SIG-M5 treated with dmso at 0.1 percent for 504 hours (cell line): ENCODE measurements around the gene DAPK1.

ENCODE experiments used
- DNase-seq: peaks from one replicate; lab custom pipeline; 2025; ENCODE audit not compliant: unreplicated experiment; lab: John Stamatoyannopoulos, UW

Gene DAPK1

DNA sequence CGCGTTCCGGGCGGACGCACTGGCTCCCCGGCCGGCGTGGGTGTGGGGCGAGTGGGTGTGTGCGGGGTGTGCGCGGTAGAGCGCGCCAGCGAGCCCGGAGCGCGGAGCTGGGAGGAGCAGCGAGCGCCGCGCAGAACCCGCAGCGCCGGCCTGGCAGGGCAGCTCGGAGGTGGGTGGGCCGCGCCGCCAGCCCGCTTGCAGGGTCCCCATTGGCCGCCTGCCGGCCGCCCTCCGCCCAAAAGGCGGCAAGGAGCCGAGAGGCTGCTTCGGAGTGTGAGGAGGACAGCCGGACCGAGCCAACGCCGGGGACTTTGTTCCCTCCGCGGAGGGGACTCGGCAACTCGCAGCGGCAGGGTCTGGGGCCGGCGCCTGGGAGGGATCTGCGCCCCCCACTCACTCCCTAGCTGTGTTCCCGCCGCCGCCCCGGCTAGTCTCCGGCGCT, at the start of gene DAPK1:
Gene DAPK1 (plus strand): TSS at position 264 of the 442 bp plus-strand sequence. CDS start 1,211 bp downstream, outside the sequence.
- DNase-seq: no peak

DNA sequence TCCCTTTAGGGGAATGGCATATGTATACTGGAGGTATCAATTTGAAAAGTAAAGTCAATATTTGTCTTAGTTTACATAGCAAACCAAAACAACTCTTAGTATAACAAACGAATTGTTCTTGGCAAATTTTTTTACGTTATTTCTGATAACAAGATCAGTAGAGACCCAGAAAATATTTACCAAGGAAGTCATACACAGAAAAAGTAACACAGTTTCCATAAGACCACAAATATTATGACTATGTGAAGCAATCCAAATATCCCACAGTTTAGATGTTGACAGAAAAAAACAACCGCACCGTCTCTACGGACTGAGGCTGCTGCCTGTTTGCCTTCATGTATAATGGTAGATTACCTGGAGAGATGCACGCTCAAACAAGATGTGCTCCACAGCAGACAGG, 46.5 kb upstream of the DAPK1 start:
- no peak for DNase-seq

DNA sequence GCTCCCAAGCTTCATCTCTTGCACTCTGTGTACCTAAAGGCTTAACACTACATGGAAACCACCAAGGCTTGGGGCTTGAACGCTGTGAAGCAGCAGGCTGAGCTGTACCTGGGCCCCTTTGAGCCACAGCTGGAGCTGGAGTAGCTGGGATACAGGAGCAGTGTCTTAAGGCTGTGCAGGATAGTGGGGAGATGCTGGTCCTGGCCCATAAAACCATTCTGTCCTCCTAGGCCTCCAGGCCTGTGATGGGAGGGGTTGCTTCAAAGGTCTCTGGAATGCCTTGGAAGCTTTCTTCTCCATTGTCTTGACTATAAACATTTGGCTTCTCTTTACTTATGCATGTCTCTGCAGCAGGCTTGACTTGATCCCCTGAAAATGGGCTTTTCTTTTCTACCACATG, 42.3 kb upstream of the DAPK1 start:
- no peak for DNase-seq

DNA sequence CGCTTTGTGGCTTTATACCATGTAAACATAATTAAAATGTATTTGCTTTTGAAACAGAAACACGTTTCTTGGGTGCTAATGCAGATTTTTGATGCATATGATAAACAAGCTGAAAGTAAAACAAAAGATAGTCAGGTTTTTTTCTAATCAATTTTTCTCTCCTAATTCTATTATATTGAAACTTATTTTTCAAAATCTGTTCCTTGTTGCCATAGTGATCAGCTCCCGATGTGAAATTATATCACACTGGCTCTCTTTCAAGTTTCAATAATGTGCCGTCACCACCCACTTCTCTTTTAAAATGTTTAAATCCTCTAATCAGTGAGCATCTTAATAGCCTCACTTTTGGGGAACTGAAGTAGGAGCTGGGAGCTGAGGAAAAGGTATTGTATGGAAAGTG, 36.4 kb upstream of the DAPK1 start:
- DNase-seq: no peak

DNA sequence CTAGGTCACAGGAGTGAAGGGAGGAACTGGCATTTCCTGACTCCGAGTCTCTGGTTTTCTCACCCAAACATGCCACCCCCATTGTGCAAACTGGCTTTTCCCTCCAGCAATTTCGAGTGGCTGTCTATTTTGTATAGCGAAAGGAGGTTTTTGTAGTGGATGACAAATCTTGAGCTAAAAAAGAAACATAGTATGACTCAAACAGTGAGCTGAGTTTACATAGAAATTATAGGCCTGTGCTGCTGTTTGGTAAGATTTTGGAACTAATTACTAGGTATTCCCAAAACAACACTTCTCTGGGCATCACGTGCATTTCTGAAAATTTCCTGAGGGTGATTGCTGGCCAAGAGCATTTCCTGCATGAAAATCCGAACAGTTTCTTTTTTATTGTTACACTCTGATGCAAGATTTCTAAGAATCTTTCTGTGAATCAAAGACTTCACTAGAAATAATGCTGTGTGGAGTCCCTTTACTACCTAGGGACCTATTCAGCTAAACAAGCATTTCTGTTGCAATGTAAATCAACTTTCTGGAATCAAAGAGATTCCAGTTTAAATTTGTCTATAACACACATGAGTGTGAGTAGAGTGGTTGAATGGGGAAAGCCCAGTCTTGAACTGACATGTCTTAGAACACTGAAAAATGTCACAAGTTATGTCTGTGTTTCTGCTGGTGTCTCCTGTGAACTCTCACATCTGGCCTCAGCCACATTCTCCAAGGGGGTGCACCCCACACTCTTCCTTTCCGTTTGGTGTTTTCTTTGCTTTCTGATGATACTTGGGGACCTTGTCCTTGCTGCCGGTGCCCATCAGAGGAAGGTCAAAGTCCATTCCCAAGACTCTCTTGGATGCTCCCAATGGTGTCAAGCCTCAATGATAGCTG, 33.3 kb upstream of the DAPK1 start:
- DNase-seq: no peak

DNA sequence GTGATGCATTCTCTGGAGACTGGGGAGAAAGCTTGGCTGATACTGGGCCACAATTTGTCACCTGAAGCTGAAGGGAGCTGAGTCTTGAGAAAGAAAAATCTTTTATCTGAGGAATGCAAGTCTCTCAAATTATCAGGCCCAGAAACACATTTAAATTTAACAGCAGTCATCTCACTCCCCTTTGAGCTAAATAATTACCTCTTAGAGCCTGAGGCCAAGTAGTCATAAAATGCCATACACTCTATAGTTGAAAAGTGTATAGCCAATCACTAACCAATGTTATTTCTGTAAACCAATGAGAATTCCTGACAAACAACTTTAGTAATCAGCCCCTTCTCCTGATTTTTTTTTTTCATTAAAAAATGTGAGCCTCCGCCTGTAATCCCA, 32.7 kb upstream of the DAPK1 start:
- DNase-seq: no peak

DNA sequence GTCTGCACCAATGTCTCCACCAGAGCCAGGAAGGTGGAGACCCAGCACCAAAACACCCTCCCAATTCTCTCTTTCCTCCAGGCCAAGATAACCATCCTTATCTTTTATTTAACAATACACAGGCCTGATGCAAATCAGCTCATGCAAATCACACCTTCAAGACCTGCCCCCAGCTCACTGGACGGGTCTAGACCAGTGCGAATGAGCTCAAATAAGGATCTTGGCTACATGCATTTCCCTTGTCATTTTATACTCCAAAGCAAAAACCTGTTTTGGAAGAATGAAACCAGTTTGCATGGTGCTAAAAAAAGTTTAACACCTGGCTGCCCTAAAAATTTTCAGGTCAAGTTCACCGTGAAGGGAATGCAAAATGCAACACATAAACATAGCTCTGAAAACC, 31.9 kb upstream of the DAPK1 start:
- peak; percentile 24 for DNase-seq

DNA sequence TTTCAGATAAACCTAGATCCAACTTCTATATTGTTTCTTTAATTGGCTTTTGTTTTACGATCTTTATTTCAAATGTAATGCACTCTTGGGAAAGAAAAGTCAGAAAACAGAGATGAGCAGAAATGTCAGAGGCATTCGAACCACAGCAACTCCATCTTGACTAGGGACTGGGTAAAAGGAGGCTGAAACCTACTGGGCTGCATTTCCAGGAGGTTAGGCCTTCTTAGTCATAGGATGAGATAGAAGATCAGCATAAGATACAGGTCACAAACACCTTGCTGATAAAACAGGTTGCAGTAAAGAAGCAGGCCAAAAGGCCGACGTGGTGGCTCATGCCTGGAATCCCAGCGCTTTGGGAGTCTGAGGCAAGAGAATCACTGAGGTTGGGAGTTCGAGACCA, 30.5 kb upstream of the DAPK1 start:
- DNase-seq: no peak

DNA sequence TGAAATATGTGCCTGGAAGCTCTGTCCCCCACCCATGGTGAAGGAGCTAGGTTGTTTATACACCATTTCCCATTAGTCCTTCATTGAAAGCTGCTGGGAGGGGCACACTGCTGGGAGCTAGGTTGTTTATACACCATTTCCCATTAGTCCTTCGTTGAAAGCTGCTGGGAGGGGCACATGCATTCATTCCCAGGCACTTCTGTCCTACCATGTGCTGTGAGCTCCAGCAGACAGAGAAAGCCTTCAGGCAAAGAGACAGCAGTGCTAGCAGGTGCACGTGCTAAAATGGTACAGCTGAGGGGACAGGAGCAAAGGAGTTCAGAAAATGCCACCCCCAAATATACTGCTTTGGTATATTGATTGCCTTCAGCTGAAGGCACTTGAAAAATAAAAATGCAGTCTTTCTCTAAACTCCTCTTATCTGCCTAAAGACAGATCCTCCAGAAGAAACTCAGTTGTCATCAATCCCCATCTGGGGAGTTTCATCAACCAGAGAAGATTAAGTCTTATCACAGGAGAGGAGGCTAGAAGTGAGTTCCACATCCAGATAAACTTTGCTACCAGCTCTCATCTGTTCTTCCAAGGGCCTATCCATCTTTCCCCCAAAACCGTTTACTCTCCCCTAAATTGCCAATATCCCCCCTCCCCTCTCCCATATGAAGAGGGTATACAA, 27.7 kb upstream of the DAPK1 start:
- DNase-seq: no peak

DNA sequence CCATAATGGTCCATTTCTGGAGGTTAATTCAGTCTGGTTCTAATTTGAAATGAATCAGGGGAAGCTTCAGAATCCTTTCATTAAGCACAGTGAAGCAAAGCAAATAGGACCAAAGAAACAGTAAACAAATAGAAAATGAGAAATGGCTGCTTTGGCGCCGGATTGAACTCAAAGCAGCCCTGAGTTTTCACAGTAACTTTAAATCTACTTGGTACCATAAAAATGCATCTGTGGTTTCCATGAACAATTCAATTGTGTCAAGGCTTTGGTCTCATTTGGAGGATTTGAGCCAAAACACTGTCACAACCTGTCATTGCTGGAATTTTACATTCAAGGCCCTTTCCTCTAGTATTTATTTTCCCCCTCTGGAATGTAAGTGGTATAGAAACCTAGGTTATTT, 25.9 kb upstream of the DAPK1 start:
- DNase-seq: no peak

DNA sequence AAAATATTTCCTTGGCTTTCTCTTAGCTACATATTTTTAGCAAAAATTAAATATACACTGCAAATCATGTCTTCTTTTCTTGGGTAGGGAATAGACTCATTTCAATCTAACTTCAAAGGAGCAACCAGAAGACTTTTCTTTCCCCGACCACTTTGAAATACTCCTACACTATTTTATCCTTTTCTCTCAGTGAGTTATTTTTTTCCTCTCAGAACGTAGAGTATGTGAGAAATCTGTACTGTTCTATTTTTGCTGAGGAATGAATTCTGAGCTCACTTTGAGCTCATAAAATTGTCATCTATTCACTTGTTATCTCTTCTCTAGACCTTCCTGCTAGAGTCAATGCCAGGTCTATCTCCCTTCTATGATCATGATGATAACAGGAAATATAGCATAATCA, 22.2 kb upstream of the DAPK1 start:
- DNase-seq: no peak

DNA sequence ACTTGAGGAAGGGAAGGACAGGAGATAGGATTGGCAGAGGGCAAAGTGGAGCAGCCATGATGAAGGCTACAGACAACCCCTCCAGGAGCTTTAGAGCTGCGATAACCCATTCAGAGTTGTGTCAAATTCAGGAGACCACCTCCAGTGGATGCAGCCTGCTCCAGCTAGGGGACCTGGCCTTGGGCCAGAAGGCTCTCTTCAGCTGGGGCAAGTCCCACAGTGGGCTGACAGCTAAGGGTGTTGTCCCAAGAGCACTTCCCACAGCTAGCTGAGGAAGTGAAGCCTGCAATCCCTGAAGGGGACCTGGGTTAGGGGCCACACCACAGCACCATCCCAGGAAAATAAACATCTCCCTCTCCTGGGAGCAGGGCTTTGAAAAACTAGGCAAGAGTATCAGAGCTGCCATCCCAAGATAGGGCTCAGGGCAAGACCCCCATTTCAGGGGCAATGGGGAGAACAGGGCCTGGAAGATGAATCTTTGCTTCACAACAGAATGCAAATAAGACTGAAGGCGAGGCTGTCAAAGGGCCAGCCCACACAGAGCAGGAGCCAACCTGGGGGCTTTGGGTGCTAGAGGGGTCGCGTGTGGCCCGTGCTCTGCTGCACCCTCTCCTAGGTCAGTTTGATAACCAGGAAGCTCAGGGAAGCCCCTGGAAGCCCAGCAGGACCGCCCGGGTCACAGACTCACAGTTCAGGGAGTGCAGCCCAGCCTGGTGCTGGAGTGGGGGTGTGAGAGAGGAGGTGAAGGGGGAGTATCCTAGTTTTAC, 19.3 kb upstream of the DAPK1 start:
- DNase-seq: no peak

DNA sequence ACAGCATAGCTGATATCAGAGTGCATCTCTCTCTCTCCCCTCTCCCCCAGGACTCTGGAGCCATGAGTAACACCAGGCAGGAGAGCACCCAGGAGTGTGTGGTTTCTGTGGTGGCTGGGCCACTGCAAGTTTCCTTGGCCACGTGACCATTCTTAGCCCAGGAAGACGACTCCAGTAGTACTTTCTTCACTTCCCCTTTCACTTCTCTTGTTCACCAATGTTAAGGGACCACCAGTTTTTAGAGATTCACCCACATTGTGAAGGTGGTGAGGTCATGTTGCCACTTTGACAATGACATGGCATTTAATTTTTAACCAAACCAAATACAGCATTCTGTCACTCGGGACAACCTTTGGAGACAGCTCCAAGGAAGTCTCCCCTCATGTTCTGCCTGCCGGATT, 17.9 kb upstream of the DAPK1 start:
- DNase-seq: peak; percentile 93

DNA sequence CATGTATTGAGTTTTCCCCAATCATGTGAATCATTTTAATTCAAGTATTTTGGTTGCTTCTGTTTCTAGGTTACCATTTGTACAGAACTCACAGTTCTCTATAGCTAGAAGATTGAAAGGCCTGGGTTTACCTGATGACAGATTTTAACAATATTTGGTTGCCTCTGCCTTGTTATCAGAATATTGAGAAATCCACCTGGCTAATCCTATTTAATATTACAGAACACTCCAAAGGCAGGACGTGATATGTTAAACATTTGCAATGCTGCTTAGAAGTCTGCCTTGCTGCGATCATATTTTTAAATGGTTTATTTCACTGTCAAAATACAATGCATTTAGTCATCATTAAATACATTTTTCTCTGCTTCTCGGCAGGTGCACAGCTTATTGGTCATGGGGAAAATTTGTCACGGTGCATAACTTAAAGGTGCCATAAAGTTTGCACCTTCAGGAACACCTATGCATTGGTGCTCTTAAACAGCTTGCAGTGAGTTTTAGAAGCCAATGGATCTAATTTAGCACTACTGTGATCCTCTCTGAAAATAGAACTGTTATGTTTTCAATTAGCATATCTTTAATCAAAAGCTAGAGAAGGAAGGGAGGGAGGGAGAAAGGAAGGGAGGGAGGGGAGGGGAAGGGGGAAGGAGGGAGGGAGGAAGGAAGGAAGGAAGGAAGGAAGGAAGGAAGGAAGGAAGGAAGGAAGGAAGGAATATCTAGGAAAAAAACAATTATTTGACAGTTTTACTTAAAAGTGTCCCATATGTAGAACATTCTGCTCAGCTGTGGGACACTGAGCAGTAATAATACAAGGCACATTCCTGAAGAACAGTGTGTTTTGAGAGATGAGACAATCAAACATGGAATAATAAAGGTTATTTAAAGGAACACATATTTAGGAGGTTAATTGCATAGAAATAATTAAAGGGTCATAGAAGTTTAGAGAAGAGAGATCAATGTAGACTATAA, 15.5 kb upstream of the DAPK1 start:
- no peak for DNase-seq

DNA sequence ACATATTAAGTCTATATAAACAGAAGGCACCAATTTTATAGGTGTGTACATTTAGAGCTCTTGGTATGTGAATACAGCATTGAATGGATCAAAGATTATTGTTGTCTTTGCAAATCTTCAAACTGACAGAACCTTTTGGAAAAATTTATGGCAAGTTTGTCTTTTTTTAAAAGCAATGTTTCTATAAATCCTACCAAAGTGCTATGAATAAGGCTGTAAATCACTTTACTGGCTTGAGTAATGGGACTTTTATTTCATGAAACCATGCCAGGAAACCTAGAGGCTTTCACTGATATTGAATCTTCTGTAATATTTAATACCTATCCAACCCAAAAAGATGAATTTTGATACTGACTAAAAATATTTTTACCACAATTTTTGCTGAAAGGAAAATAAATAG, 7.4 kb upstream of the DAPK1 start:
- no peak for DNase-seq

DNA sequence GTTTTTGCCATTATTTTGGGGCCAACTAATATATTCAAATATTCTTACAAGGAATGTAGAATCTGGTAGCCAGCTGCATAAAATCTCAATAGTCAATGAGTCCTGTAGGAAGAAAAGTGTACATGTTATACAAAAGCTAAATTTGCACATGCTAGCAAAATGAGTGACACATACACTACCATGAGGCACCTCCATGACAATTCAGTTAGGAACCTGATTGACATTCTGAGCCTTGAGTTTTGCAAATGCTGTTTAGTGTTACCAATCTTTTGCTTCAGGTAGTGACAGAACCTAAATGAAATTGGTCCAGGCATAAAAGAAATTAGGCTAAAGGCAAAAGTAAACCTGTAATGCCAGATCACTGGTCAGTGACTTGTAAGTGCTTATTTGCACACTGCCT, 6.8 kb upstream of the DAPK1 start:
- no peak for DNase-seq

DNA sequence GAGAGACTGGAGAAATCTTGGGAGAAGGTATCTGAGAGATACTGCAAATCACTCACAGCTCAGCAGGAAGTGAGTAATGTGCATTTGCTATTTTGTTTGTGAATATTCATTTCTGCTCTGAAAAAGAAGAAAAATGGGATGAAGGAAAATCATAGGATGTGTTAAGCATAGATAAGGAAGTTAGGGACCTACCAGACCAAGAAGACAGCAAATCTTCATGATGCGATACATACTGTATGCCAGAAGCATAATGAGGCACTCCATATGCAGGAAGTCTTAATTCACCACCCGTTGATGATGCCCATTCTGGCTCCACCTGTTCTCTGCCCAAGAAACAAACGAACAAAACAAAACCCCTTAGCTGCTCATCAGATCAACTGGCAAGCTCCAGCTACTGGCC, 6.1 kb upstream of the DAPK1 start:
- DNase-seq: no peak

DNA sequence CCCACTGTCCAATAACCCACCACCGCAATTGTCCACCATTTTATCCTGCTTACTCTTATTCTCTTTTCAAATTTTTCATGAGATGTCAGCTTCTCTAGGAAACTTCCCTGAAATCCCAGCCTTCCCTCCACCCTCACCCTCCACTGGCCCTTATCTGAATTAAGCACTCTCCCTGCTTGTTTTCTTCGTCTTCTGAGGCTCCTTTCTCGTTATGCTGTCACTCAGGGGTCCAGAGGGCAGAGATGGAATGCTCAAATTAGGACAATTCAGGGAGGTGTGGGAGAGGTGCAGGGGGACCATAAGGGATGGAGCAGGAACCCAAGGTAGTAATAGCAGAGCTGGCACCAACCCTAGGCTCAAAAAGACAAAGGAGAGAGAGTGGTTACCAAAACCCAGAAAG, 5.0 kb upstream of the DAPK1 start:
- no peak for DNase-seq

DNA sequence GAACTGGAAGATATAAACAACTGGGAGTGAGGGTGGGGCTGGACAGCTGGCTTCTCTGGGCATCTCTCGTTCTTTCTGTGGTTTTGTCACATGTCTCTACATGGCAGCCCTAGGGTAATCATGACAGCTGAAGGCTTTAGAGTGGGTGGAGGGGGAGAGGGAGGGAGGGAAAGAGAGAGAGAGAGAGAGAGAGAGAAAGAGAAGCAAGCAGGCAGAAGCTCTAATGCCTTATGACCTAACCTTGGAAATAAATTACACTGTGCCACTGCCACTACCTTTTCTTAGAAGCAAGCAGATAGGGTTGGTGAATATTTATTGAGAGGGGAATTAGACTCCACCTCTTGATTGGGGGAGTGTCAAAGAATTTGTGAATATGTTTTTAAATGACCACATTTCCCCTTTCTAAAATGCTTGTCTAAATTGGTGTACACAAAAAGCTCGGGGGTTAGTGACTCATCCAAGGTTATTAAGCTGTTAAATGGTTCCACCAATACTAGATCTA, 2.6 kb upstream of the DAPK1 start:
- no peak for DNase-seq

DNA sequence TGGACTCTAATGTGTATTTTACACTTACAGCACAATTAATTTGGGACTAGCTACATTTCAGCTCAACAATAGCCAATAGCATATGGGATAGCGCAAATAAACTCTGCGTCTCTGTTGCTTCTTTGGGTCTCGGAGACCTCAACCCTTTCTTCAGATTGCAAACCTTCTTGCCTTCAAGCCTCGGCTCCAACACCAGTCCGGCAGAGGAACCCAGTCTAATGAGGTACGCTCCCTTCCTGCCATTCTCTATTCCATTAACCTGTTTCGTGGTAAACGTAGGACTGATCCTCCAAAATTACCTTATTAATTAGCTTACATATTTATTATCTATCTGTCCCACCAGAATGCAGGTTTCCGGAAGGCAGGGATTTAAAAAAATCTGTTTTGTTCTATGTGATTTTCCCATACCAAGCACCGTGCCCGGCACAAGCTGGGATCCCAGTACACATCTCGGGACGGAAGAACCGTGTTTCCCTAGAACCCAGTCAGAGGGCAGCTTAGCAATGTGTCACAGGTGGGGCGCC, 525 bp upstream of the DAPK1 start:
- DNase-seq: no peak
